ENCODE data around the gene THUMPD2. TPM values are rescaled to one million over a fixed set of nuclear protein-coding genes. Genes with fewer than 3 reads are reported as not detected.

The THUMPD2 gene
- total RNA-seq, 1 donor from 2014 or later = 9.8 TPM

DNA sequence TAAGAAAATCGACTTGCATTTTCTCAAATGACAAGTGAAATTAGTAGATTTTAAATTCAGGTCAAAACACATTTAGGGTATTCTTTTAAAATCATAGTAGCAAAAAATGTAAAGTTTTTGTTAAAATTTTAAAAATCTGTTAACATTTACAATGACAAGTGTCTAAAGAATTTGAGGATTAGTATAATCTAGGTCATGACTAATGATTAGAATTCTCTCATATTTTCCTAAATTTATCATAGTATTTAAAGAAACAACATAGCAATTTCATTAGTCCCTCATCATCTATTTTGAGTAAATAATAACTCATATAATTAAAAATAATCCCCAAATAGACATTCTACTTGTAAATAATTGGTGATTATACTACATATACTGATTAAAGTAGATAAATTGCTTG, 23.6 kb downstream of the THUMPD2 start:
- DNase-seq (ENCODE audit: low read depth) = no peak

DNA sequence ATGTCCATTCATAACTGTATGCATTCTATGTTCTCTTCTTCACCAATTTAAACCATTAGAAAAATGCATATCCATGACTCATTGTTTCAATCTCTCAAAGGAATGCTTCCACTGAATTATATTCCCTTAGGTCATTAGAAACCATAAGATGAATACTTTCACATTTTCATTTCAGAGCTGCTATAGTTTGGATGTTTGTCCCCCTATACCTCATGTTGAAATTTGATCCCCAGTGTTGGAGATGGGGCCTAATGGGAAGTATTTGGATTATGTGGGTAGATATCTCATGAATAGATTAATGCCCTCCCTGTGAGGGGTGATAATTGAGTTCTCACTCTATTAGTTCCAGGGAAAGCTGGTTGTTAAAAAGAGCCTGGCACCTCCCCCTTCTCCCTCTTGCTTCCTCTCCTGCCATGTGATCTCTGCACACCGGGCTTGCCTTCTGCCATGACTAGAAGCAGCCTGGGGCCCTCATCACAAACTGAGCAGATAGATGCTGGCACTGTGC, 35.7 kb downstream of the THUMPD2 start:
- DNase-seq (ENCODE audit: low read depth) = peak; percentile 21

DNA sequence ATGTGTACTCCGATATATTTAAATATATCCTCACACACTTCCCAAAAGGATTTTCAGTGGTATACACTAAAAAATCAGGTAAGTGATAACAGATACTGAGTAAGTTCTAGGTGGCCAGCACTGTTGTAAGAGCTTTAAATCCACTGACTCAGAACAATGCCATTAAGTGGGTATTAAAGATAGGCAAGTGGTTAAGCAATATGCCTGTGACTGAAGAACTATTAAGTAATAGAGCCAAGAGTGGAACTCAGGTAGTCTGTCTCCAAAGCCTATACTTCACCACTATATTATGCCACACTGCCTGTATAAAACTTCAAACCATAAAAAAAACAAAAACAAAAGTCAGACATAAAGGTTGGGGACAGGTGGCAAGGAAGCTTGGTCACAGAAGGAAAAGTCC, 37.2 kb downstream of the THUMPD2 start:
- peak; percentile 76 for DNase-seq (ENCODE audit: low read depth)

DNA sequence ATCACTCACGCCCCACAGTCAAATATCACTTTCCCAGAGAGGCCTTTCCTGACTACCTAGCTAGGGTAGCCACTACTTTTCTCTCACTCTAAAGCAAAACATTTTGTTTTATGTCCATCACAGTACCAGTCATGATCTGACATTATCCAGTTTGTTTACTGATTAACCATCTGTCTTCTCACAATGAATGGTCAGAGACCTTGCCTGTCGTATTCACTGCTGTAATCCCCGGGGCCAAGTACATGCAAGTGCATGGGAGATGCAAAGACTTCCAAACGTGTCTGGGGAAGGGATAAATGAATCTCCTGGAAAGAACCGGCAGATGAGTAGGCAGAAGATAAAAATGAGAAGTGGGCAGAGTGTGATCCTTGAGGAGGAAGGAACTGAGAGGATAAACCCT, 39.7 kb downstream of the THUMPD2 start:
- peak; percentile 75 for DNase-seq (ENCODE audit: low read depth)

DNA sequence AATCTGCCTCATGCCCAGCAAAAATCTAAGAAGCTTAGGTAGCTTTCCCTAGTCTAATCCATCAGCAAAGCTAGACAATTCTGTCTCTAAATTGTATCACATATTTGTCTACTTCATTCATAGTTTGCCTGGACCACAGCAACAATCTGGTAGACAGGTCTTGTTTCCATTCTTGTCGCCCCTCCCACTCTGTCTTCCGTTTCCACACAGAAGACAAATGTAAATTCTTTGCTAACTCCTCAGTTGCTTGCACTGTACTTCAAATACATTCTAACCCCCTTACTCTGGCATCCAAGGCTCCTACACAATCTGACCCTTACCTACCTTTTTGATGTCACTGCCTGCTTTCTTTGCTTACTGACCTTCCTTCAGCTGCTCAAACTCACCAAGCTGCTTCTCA, 40.1 kb downstream of the THUMPD2 start:
- DNase-seq (ENCODE audit: low read depth) = no peak

DNA sequence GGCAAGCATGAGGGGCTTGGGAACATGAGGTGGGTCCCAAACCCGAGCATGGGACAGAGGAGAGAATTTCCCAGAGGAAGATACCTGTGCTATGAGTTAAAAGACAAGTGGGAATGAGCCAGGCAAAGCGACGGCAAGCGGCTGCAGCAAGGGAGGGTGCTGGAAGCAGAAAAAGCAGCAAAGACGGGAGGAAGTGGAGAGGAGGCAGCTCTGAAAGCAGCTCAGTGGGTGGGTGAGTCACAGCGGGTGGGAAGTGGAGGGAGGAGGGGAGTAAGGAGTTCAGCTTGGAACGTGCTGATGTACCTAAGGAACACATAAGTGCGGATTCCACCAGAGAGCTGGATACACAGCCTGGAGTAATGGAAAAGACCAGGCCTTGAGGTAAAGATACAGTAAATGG, 41.4 kb downstream of the THUMPD2 start:
- DNase-seq (ENCODE audit: low read depth) = peak; percentile 24

DNA sequence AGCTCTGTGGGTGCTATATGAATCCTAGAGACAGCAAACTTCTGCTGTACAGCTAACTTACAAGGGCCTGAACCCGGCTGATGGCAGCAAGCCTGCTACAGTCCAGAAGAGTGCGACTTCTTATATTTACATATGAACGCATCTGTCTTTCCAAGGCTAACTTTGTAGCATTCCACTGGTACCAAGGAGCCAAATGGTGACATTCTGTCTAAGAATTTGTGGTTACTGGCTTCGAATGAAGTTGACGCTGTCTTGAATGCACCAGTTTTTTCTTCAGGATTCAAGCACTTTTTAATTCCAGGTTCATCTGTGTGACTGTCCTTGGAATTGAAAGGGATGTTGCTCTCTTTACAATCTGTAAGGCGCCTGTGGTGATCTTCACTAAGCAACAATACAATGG, 42.4 kb downstream of the THUMPD2 start:
- DNase-seq (ENCODE audit: low read depth) = no peak

DNA sequence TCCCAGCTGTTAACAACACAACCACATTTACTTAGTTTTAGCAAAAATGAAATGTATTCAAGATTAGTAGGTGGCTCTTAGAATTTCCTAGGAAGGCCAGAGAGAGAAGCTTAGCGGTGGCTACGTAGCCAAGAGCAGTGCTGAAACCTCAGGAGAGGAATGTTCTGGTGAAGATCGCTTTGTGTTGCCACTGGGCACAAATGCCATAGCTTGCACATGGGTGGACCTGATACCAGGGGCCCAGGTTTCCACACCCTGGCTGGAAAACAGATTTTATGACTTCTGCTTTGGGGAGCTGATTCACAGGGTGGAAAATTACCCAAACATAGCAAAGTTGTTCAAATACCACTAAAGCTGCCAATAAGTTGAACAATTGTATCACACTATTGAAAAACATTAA, 43.4 kb downstream of the THUMPD2 start:
- peak; percentile 63 for DNase-seq (ENCODE audit: low read depth)

DNA sequence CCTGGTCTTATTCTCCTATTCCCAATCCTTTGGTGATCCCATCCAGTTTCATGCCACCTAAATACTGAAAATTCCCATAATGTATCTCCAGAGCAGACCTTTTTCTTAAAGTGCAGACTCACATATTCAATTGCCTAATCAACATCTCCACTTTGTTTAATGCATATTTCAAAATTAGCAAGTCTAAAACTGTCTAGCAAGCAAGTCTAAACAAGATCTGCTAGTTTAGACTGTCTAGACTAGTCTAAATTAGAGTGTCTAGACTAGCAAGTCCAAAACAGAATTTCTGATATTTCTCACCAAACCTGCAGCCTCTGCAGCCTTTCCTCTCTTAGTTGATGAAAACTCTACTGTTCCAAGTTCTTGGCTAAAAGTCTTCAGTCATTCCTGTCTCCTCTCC, 44.6 kb downstream of the THUMPD2 start:
- no peak for DNase-seq (ENCODE audit: low read depth)

DNA sequence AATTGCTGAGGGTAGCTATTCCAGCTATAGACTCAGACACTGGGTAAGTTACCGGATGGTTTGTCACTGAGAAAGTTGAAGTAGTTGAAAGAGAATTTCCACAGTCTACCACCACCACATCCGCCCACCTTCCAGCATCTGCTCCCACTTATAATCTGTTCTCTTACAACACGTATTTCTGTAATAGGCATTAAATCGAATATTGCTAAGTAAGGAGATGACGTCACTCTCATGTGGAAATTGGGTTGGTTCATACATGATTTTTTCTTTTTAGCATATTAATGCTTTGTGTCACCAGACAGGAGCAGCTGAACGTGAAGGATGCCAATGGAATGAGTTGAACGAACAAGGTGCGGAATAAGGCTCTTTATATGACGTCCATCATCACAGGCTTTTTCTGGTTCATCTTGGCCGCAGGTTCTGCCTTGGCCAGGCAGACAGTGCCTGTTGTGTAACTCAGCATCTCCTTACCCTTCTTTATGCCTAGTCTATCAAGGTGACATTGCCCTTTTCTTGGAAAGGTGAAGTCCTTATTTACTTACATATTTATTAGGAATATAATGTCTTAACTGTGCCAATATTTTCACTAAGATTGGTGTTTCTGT, 45.9 kb downstream of the THUMPD2 start:
- DNase-seq (ENCODE audit: low read depth) = no peak

DNA sequence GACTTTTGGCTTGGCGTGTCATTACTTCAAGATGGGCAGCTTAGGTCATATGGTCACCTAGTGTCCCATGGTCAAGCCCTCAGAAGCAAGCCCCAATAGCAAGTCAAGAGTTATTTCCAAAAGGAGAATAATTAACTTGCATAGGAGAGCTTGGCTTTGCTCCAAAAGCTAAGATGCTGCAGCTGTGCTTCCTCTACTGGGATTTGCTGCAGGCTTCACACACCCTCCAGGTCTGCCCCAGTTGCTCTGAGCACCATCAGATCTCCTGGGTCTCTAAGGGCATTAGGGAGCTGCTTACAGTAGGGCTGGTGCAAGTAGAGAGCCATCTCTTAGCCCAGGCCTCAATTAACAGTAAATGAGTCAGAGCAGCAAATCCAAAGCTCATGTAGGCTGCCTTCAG, 46.6 kb downstream of the THUMPD2 start:
- peak; percentile 16 for DNase-seq (ENCODE audit: low read depth)

DNA sequence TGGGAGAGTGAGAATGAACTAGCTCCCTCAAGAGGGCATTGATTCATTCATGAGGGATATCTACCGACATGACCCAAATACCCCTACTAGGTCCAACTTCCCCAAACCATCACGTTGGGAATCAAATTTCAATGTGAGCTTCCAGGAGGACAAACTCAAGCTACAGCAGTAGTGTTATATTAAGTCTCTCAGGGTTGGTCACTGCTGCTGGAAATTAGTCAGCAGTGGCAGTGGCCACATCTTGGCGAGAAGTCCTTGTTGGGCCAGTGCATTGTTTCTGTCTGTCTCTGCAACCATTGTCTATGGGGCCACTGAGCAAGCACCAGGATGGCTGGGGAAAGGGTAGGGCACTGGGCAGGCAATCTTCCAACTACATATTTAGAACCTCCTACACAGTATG, 47.5 kb downstream of the THUMPD2 start:
- no peak for DNase-seq (ENCODE audit: low read depth)

DNA sequence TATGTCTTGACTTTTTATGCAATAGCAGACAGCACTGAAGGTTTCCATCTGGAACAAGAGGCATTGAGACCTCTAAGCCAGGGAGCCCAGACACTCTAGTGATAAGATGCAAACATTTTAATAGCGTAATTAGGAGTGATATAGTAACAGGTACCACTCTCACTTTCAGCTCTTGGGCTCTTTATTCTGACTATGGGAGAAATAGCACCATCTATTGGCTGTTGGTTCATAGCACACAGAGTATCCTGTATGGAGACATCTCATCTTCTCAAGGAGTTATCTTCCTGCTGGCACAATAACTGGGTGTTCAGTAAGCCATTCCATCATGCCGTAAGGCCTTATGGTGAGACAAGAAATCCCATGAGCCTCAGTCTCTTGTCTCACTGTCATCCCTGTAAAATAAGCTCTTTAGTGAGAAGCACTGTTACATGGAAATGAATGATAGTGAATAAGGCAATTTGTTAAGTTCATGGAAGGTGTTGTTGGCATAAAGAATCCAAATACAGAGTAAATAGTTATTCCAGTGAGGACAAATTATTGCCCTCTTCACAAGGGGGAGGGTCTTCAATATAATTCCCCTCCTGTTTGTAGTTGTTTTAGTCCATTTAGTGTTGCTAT, 48.3 kb downstream of the THUMPD2 start:
- peak; percentile 52 for DNase-seq (ENCODE audit: low read depth)

DNA sequence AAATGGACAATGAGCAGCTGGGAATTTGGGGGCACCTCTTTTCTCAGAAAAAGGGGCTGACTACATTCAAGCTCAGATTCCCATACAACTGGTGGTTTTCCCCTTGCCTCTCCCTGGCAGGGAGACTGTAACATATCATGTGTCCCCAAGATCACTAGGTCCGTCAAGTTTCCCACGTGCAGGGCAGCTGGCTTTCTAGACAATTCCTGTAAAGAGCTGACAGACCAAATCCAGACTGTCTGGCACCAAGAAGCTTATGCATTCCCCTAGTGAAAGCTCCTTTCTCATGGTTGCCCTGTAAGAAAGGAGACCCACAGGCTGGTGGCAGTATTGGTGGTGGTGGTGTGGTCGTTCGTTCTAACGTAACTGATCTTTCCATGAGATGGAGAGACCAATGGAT, 48.8 kb downstream of the THUMPD2 start:
- DNase-seq (ENCODE audit: low read depth) = no peak

DNA sequence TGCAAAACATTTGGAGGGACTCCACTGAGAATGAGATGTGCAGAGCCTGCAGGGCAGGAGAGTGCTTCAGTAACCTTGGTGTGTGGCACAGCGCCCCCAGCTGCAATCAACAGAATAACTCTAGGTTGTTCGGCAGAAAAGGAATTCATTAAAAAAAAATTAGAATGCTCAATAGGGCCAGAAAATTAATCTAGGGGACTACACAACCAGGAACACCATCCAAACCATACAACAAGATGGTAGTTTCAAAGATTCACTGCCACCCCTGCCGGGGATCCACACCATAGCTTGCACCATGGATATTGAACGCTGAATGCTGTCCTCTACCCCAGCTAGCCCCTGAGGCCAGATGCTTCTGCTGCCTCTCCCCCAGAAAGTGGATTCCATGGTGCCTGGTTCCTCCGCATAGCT, 50.1 kb downstream of the THUMPD2 start:
- DNase-seq (ENCODE audit: low read depth) = peak; percentile 31

DNA sequence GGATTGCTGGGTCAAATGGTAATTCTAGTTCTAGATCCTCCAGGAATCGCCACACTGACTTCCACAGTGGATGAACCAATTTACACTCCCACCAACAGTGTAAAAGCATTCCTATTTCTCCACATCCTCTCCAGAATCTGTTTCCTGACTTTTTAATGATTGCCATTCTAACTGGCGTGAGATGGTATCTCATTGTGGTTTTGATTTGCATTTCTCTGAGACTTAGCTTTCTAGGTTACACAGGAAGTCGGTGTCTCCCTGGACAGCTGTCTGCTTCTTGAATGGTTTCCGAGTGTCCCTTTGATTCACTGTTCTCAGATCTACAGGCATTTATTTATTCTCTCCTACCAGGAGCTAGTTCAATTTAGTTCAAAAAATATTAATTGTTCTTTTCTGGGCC, 51.0 kb downstream of the THUMPD2 start:
- peak; percentile 42 for DNase-seq (ENCODE audit: low read depth)

DNA sequence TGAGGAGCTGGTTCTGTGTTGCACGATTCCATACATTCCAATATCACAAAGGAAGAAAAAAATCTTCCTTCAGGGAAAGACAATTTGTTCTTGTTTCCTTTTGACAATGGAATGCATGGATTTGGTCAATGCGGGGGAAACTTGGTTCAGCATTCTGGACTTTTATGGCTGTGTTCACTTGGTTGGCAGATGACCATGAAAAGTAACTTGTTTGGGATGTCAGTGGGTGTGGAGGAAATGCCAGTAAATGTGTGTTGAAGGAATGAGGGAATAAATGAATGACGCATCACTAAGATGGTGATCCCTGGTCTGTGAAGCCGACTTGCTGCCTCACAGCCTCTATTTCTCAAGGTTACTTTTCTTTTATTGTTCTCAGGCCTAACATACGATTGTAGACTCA, 53.7 kb downstream of the THUMPD2 start:
- DNase-seq (ENCODE audit: low read depth) = peak; percentile 39

DNA sequence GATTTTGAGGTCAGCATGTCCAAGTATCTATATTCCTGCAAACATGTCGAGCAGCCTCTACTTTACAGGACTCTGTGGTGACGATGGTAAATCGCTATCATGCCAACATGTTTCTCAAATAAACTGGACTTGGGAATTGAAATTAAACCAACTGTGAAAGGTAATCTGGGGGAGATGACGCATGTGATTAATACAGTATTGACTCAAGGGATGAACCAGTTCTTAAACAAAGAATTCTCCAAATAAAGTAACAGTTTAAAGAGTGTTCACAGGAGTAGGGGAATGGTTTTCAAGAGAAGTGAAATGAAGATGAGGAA, 54.3 kb downstream of the THUMPD2 start:
- DNase-seq (ENCODE audit: low read depth) = peak; percentile 49

DNA sequence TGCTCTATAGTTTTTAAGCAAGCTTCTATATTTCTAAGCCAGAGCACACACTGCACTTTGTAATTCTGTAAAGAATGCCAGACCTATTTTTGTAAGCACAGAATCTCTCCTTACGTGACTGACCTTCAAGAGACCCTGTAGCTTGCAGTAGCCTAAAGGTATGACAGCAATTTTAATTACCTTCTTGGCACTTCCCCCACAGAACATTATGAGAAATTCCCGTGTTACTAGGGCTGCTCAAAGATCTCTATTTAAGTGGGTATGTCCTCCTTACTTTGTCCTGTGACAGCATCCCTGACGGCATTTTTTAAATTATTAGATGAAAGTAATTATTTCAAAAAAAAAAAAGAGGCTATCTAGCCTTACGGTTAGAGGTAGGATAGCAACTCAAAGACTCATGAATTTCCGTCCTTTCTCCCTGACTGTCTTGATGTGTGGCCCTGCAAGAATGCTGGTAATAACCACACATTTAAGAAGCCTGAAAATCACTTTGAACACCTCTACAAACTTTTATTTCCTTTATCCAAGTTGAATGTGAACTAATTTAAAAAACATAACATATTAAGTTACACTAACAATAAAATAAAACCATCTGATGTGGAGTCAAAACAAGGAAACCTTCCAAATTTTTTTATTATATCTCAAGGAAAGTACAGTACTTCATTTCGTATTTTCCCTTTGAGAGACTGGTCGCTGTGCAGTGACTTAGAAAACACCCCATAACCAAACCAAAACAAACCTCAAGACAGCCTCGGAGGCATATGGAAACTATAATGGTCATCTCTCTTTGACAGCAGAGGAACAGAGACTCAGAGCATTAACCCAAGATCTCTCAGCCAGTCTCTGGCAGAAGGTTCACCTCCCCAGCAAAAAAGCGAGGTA, 54.9 kb downstream of the THUMPD2 start:
- DNase-seq (ENCODE audit: low read depth) = peak; percentile 82

DNA sequence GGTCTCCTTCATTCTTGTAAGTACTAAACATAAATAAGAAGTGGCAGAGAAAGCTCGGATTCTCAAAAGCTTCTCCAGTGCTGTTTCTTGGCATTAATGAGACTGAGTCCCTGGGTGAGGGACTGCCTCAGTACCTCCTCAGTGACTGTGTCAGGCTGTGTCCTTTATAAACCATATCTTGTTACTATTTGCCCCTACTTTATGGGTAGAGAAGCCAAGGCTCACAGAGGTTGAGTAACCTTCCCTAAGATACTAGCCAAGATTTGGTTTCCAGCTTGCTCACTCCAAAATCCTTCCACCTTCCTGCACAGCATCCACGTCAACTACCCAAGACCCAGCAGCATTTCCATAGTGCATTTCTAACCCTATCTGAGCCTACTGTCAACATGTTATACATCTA, 55.6 kb downstream of the THUMPD2 start:
- no peak for DNase-seq (ENCODE audit: low read depth)

DNA sequence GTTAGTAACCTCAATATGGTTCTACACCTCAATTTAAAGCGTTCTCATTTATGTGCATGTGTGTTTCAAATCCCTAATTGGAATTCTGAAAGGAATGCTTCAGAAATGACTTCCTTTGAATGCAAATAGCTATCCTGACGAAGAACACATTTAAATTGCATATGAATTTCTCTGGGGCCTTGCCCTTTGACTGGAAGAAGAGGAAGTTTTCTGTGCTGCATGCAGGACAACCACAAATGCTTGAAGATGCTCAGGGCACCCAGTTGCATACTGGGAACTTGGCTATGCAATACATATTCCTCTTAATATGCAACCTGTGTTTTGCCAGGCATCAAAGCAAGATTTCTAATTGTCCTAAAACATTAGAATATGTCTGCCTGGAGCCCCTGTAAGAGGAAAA, 58.1 kb downstream of the THUMPD2 start:
- DNase-seq (ENCODE audit: low read depth) = no peak

DNA sequence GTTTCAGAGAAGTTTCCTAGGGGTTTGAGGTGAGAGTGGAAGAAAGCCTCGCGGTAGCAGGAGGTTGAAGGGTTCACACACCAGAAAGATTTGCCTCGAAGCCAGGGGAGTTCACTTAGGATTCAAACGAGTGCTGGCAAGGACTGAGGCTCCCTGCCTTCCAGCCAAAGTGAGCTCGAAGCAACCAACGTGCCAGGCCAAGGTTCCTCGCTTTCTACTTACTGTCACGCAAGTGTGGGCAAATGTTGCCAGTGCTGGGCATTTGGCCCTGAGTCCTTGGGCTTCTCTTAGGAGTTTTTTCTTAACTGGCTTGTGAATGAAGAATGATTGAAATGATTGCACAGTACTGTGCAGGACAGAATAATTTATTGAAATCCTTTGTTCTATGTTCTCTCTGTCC, 59.7 kb downstream of the THUMPD2 start:
- no peak for DNase-seq (ENCODE audit: low read depth)

DNA sequence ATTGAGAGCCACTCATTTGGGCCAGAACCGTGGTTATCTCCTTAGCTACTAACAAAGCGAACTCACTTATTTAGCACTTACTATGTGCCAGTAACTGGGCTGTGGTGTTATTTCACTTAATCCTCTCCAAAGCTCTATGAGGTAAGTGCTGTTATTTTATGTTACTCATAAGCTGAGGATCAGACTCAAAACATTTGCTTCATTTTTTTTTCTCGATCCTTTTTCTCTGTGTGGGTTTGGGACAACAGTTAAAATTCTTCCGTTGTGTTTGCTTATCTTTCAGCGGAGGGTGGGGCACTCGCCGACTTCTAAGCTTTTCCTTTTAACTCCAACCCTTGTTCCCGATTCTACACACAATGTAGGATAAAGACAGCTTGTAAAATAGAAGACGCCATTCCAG, 60.6 kb downstream of the THUMPD2 start:
- no peak for DNase-seq (ENCODE audit: low read depth)
